ENCODE data around the gene KRT25. TPM values are rescaled to one million over a fixed set of nuclear protein-coding genes. Genes with fewer than 3 reads are reported as not detected.

The KRT25 gene
- total RNA-seq, 1 experiment from 2014 or later = not detected

GRCh38 chr17:40779181-40779909 lies 24.2 kb upstream of the KRT25 start:
- Histone ChIP-seq H3K4me2 (peak overlapping the region; percentile 67), H3K9me3 (ENCODE audit: insufficient read depth, low read depth) (no peaks in the 10 kb centered on the region), H3K27ac (no peak overlapping the region), H3K79me2 (ENCODE audit: low read depth) (no peaks in the 10 kb centered on the region), H3K9me2 (ENCODE audit: insufficient read depth) (no peaks in the 10 kb centered on the region), H3K27me3 (ENCODE audit: insufficient read depth, low read depth) (no peaks in the 10 kb centered on the region), H3F3A (ENCODE audit: insufficient read depth, low read depth) (no peaks in the 10 kb centered on the region), H4K20me1 (ENCODE audit: insufficient read depth) (no peaks in the 10 kb centered on the region), H3K4me1 (replicated peaks; ENCODE audit: insufficient read depth) (no peaks in the 10 kb centered on the region), H2AFZ (peak overlapping the region; percentile 66; the same call in 1 of the 2 replicates), H3K4me3 (peak overlapping the region; percentile 41), H3K36me3 (ENCODE audit: low read depth) (no peaks in the 10 kb centered on the region)
- intact Hi-C loops (cut with micrococcal nuclease; ENCODE audit: unreplicated experiment) = loop anchor here (5.0 kb wide), 1 partner anchor 142 kb away; no protein-coding TSS in a partner anchor
- TF ChIP-seq CTCF (conservative IDR thresholded peaks at IDR 0.05) (no peak), EZH2 (IDR thresholded peaks at IDR 0.05; ENCODE audit: low read depth) (no peak)
- peak in 1 of 2 experiments; percentile 25 for DNase-seq
- POLR2A ChIA-PET (ENCODE audit: unreplicated experiment) = interaction anchor here (0.6 to 0.7 kb wide), 3 partner anchors 40 to 1779 kb away, joined by 3 to 6 read pairs (median 4); no protein-coding TSS in a partner anchor
- no TSS peak for BruUV-seq (replicated peaks)
- CTCF ChIA-PET = no interaction called here

- intact Hi-C loops (cut with micrococcal nuclease; ENCODE audit: unreplicated experiment) = loop anchor here (5.0 kb wide), 1 partner anchor 141 kb away; no protein-coding TSS in a partner anchor
- Histone ChIP-seq H3K4me1 (replicated peaks; ENCODE audit: insufficient read depth) (no peaks in the 10 kb centered on the region), H3K9me3 (ENCODE audit: insufficient read depth, low read depth) (no peaks in the 10 kb centered on the region), H3K79me2 (ENCODE audit: low read depth) (no peaks in the 10 kb centered on the region), H3K27ac (no peak overlapping the region), H3K4me3 (no peak overlapping the region), H3K4me2 (no peak overlapping the region), H3K9me2 (ENCODE audit: insufficient read depth) (no peaks in the 10 kb centered on the region), H3F3A (ENCODE audit: insufficient read depth, low read depth) (no peaks in the 10 kb centered on the region), H2AFZ (no peak overlapping the region), H4K20me1 (ENCODE audit: insufficient read depth) (no peaks in the 10 kb centered on the region), H3K36me3 (ENCODE audit: low read depth) (no peaks in the 10 kb centered on the region), H3K27me3 (ENCODE audit: insufficient read depth, low read depth) (no peaks in the 10 kb centered on the region)
- CTCF ChIA-PET = no interaction called here
- DNase-seq = no peak
- POLR2A ChIA-PET (ENCODE audit: unreplicated experiment) = interaction anchor here (0.7 kb wide), 1 partner anchor 1778 kb away, joined by 6 read pairs; no protein-coding TSS in a partner anchor
- TF ChIP-seq EZH2 (IDR thresholded peaks at IDR 0.05; ENCODE audit: low read depth) (no peak), CTCF (conservative IDR thresholded peaks at IDR 0.05) (no peak)
- no TSS peak for BruUV-seq (replicated peaks)
Measured at GRCh38 chr17:40778461-40778860, 23.3 kb upstream of the KRT25 start.

GRCh38 chr17:40777971-40778370 lies 22.8 kb upstream of the KRT25 start:
- TF ChIP-seq CTCF (conservative IDR thresholded peaks at IDR 0.05) (no peak), EZH2 (IDR thresholded peaks at IDR 0.05; ENCODE audit: low read depth) (no peak)
- BruUV-seq (replicated peaks) = no TSS peak
- no peak overlapping the region for H2AFZ ChIP-seq
- no peak overlapping the region for H3K27ac ChIP-seq
- intact Hi-C loops (cut with micrococcal nuclease; ENCODE audit: unreplicated experiment) = loop anchor here (5.0 kb wide), 1 partner anchor 141 kb away; no protein-coding TSS in a partner anchor
- no peaks in the 10 kb centered on the region for H3K4me1 ChIP-seq (replicated peaks; ENCODE audit: insufficient read depth)
- ChIA-PET POLR2A (ENCODE audit: unreplicated experiment) (no interaction called here), CTCF (no interaction called here)
- H3K9me3 ChIP-seq (ENCODE audit: insufficient read depth, low read depth) = no peaks in the 10 kb centered on the region
- DNase-seq = no peak
- no peaks in the 10 kb centered on the region for H3K79me2 ChIP-seq (ENCODE audit: low read depth)
- no peak overlapping the region for H3K4me3 ChIP-seq
- no peaks in the 10 kb centered on the region for H4K20me1 ChIP-seq (ENCODE audit: insufficient read depth)
- H3K4me2 ChIP-seq = no peak overlapping the region
- no peaks in the 10 kb centered on the region for H3K27me3 ChIP-seq (ENCODE audit: insufficient read depth, low read depth)
- H3K9me2 ChIP-seq (ENCODE audit: insufficient read depth) = no peaks in the 10 kb centered on the region
- no peaks in the 10 kb centered on the region for H3F3A ChIP-seq (ENCODE audit: insufficient read depth, low read depth)
- no peaks in the 10 kb centered on the region for H3K36me3 ChIP-seq (ENCODE audit: low read depth)
